ENCODE data around the gene PANK2. TPM values are rescaled to one million over a fixed set of nuclear protein-coding genes. Genes with fewer than 3 reads are reported as not detected.

PANK2 gene
- total and polyA plus RNA-seq, 2 of the 8 experiments (the other 6 are each of a cell fraction or from before 2014, with no cell fraction given) = 17.1 to 57.5 TPM

DNA sequence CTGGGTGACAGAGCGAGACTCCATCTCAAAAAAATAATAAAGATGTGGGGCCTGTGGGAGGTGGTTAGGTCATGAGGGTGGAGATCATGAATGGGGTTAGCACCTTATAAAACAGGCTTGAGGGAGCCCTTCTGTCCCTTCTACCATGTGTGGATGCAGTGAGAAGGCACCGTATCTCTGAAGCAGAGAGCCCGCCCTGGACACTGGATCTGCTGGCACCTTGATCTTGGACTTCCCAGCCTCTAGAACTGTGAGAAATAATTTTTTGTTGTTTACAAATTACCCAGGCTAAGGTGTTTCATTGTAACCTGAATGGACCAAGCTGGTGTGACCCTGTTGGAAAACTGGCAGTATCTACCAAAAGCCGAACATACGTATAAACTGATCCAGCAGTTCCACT lies 15.7 kb upstream of the PANK2 start:
- Histone ChIP-seq H3K27me3 (replicated peaks in 1 of 4; ENCODE audit: control insufficient read depth in 3 of 4, extremely low read depth in 1 of 4, insufficient read depth in 3 of 4, low read length in 3 of 4) (no peaks in the 10 kb centered on the region), H3K9ac (replicated peaks in 1 of 4; ENCODE audit: extremely low read depth in 1 of 4, low read depth in 3 of 4, low read length in 3 of 4) (no peak overlapping the region), H3K4ac (replicated peaks; ENCODE audit: insufficient read length, low read depth, low read length) (no peak overlapping the region), H2AK5ac (ENCODE audit: low read depth, low read length) (no peak overlapping the region), H3K36me3 (ENCODE audit: control insufficient read depth in 2 of 4, insufficient read depth in 4 of 4, low read length in 3 of 4) (peaks cover 0 to 3% (median 1%) of the 10 kb centered on the region in 4 experiments; a peak in 2 of 8 replicates), H3K4me3 (ENCODE audit: extremely low read depth in 1 of 4, insufficient read depth in 2 of 4, low read depth in 3 of 4, low read length in 4 of 4) (no peak overlapping the region), H3K79me1 (ENCODE audit: low read depth, low read length) (peaks cover 2% of the 10 kb centered on the region; the same call in 1 of the 2 replicates), H2BK5ac (ENCODE audit: low read depth, low read length) (no peak overlapping the region), H2AFZ (ENCODE audit: low read length) (no peak overlapping the region), H3K4me1 (replicated peaks in 1 of 4; ENCODE audit: control insufficient read depth in 3 of 4, insufficient read depth in 4 of 4, low read length in 3 of 4) (no peaks in the 10 kb centered on the region), H3K4me2 (ENCODE audit: insufficient read depth in 1 of 2, low read depth in 2 of 2, low read length in 2 of 2) (no peak overlapping the region), H3K56ac (replicated peaks; ENCODE audit: insufficient read length, low read depth, low read length) (no peak overlapping the region), H4K5ac (ENCODE audit: insufficient read length, low read depth, low read length) (no peak overlapping the region), H2BK20ac (ENCODE audit: low read length) (no peak overlapping the region), H3K14ac (ENCODE audit: insufficient read length) (no peak overlapping the region), H4K20me1 (replicated peaks in 1 of 2; ENCODE audit: control insufficient read depth in 1 of 2, insufficient read depth in 2 of 2, low read length in 2 of 2) (peaks cover 0 to 7% of the 10 kb centered on the region in 2 experiments), H4K8ac (ENCODE audit: extremely low read depth, insufficient read depth, low read length) (no peak overlapping the region; the same call in 1 of the 2 replicates), H3K27ac (ENCODE audit: low read depth, low read length) (no peak overlapping the region), H2BK12ac (ENCODE audit: low read depth, low read length) (no peak overlapping the region), H3K18ac (ENCODE audit: extremely low read depth, low read length) (no peak overlapping the region), H2BK15ac (ENCODE audit: low read length) (no peak overlapping the region), H4K91ac (replicated peaks; ENCODE audit: insufficient read length, low read length) (no peak overlapping the region), H2BK120ac (replicated peaks; ENCODE audit: low read depth, low read length) (no peak overlapping the region), H3K23me2 (ENCODE audit: low read depth, low read length) (no peaks in the 10 kb centered on the region), H3K23ac (ENCODE audit: insufficient read length) (no peak overlapping the region), H3K9me3 (ENCODE audit: insufficient read depth in 2 of 2, low read depth in 1 of 2, low read length in 1 of 2) (no peaks in the 10 kb centered on the region), H3K79me2 (ENCODE audit: control insufficient read depth in 1 of 2, insufficient read depth in 2 of 2, low read length in 2 of 2) (no peaks in the 10 kb centered on the region)
- 97% methylated on average over 5 of the region's 5 CpGs; no CpG with 5 or more reads in 1 of the 2 experiments for WGBS, 2 experiments (ENCODE audit: extremely low coverage in 1 of 2, insufficient coverage in 1 of 2, insufficient read length in 1 of 2, insufficient replicate concordance in 2 of 2, low coverage in 1 of 2, low lambda C conversion rate in 2 of 2, missing lambda C conversion rate in 1 of 2)
- FAIRE-seq (no peak), DNase-seq (ENCODE audit: low read depth in 1 of 2, low spot score in 2 of 2) (no peak)
- TF ChIP-seq, protein P1, sequence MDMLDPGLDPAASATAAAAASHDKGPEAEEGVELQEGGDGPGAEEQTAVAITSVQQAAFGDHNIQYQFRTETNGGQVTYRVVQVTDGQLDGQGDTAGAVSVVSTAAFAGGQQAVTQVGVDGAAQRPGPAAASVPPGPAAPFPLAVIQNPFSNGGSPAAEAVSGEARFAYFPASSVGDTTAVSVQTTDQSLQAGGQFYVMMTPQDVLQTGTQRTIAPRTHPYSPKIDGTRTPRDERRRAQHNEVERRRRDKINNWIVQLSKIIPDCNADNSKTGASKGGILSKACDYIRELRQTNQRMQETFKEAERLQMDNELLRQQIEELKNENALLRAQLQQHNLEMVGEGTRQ (IDR thresholded peaks at IDR 0.05; ENCODE audit: low read length) = no peak
- no peak for TF ChIP-seq EGR1 (IDR thresholded peaks at IDR 0.05; ENCODE audit: borderline replicate concordance, low read depth, low read length)
- no peak for TF ChIP-seq SP1 (IDR thresholded peaks at IDR 0.05; ENCODE audit: low read depth, low read length)
- TF ChIP-seq POU5F1 (IDR thresholded peaks at IDR 0.05; ENCODE audit: low read depth, low read length) = no peak
- TF ChIP-seq RFX5 (IDR thresholded peaks at IDR 0.05; ENCODE audit: borderline replicate concordance, low read depth, low read length) = no peak
- TF ChIP-seq SUZ12 (IDR thresholded peaks at IDR 0.05; ENCODE audit: low read length) = no peak
- TF ChIP-seq RNF2 (IDR thresholded peaks at IDR 0.05; ENCODE audit: borderline replicate concordance, low read depth, low read length, missing control alignments, poor library complexity, severe bottlenecking) = no peak
- TF ChIP-seq TEAD4 (IDR thresholded peaks at IDR 0.05; ENCODE audit: low read depth, low read length) = no peak
- no peak for TF ChIP-seq BCL11A (IDR thresholded peaks at IDR 0.05; ENCODE audit: low read depth in 2 of 2, low read length in 2 of 2)
- no peak for TF ChIP-seq CEBPB (IDR thresholded peaks at IDR 0.05; ENCODE audit: low read depth, low read length)
- CTCF ChIA-PET (ENCODE audit: partially characterized antibody) = no interaction called here
- POLR2A ChIA-PET (ENCODE audit: partially characterized antibody) = interaction anchor here (3.5 kb wide), 1 partner anchor 15 kb away, joined by 10 read pairs; no protein-coding TSS in a partner anchor
